22Rv1 (cell line): ENCODE results near the gene BCAP29.

Experiments used
- ZFX ChIP-seq: fragments of 450-650 bp; IDR thresholded peaks from 2 replicates; pipeline ENCODE4 v1.6.1; 2017; ENCODE audit warnings: antibody characterized with exemption, borderline replicate concordance
- TF ChIP-seq, protein P1 (sequence below): fragments of 450-650 bp; IDR thresholded peaks from 2 replicates; pipeline ENCODE4 v1.5.1; 2017; ENCODE audit warnings: mild to moderate bottlenecking

DNA sequence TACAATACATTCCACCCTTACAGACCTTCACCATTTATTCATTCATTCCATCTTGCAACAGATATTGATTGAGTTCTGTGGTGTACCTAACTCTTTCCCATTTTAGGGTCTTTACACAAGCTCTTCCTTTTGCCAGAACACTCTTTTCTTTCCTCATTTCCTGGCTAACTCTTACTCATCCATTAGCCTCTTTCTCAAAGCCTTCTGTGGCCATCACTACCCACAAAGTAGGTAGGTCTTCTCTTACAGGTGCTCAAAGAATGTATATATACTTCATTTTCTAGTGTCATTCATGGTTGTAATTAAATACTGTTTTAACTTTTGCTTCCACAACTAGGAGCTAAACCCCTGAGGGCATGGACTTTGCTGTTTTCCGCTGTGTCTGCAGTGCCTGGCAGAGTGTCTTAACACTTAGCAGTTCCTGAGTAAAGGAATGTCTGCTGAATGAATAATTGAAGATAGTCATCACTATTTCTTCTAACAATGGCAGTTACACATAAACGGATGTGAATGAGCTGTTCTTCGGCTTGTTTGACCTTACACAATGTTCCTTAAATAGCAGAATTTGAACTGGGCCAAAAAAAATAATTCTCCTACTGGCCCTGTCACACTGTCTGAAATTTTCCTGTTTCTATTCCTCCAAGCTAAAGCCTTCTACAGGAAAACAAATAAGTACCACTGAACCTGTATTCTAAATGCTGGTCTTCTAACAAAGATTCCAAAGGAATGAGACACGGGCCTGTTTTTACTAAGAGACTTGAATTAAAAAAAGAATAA is 15.1 kb downstream of the BCAP29 start:
- TF ChIP-seq, protein P1, sequence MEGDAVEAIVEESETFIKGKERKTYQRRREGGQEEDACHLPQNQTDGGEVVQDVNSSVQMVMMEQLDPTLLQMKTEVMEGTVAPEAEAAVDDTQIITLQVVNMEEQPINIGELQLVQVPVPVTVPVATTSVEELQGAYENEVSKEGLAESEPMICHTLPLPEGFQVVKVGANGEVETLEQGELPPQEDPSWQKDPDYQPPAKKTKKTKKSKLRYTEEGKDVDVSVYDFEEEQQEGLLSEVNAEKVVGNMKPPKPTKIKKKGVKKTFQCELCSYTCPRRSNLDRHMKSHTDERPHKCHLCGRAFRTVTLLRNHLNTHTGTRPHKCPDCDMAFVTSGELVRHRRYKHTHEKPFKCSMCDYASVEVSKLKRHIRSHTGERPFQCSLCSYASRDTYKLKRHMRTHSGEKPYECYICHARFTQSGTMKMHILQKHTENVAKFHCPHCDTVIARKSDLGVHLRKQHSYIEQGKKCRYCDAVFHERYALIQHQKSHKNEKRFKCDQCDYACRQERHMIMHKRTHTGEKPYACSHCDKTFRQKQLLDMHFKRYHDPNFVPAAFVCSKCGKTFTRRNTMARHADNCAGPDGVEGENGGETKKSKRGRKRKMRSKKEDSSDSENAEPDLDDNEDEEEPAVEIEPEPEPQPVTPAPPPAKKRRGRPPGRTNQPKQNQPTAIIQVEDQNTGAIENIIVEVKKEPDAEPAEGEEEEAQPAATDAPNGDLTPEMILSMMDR: no peak
- no peak for TF ChIP-seq ZFX
